Sigmoid colon (tissue), 4 donors: ENCODE measurements around the gene TCN1.

Experiments
- EP300 ChIP-seq, 4 donors: sonication (generic); formaldehyde crosslinking; IDR thresholded peaks; one replicate each; pipeline ENCODE4 v1.6.1; 2017; ENCODE audit warnings: antibody characterized with exemption in 4 of 4
- POLR2A ChIP-seq, 2 donors: fragments of 450-650 bp; IDR thresholded peaks; one replicate each; pipeline ENCODE4 v1.6.1; 2016; ENCODE audit warnings: antibody characterized with exemption in 2 of 2, mild to moderate bottlenecking in 2 of 2, moderate library complexity in 2 of 2
- POLR2AphosphoS5 ChIP-seq, 4 donors: sonication (generic); formaldehyde crosslinking; IDR thresholded peaks; one replicate each; pipeline ENCODE4 v1.6.1; 2017; ENCODE audit warnings: antibody characterized with exemption in 4 of 4
- TF ChIP-seq, protein P1 (sequence below), 4 experiments: fragments of 450-650 bp in 3 of 4; fragments of 200-600 bp in 1 of 4; IDR thresholded peaks; one replicate each; pipeline ENCODE4 v1.5.1; 2016 to 2019; ENCODE audit warnings: antibody characterized with exemption in 4 of 4, mild to moderate bottlenecking in 3 of 4, moderate library complexity in 2 of 4

DNA sequence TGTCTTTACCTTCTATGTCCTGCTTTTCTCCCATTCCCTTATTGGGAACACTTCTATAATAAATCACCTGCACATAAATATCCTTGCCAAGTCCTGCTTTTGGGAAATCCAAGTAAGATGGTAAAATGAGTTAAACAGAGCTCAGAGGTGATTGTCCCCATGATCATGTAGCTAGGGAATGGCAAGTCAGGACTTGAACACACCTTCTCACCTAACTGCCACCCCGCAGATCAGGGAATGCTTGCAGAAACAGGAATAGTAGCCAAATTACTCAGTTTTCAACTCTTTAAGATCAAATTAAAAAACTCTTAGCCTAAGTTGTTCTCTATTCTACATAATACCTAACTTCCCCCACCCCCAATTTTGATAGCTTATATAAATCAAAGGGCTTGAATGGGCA is 28.3 kb upstream of the TCN1 start:
- TF ChIP-seq, protein P1, sequence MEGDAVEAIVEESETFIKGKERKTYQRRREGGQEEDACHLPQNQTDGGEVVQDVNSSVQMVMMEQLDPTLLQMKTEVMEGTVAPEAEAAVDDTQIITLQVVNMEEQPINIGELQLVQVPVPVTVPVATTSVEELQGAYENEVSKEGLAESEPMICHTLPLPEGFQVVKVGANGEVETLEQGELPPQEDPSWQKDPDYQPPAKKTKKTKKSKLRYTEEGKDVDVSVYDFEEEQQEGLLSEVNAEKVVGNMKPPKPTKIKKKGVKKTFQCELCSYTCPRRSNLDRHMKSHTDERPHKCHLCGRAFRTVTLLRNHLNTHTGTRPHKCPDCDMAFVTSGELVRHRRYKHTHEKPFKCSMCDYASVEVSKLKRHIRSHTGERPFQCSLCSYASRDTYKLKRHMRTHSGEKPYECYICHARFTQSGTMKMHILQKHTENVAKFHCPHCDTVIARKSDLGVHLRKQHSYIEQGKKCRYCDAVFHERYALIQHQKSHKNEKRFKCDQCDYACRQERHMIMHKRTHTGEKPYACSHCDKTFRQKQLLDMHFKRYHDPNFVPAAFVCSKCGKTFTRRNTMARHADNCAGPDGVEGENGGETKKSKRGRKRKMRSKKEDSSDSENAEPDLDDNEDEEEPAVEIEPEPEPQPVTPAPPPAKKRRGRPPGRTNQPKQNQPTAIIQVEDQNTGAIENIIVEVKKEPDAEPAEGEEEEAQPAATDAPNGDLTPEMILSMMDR (IDR thresholded peaks at IDR 0.05), result no peak
- no peak for TF ChIP-seq POLR2AphosphoS5 (IDR thresholded peaks at IDR 0.05)
- no peak for TF ChIP-seq POLR2A (IDR thresholded peaks at IDR 0.05)
- TF ChIP-seq EP300 (IDR thresholded peaks at IDR 0.05), result no peak
